Measurements from ENCODE around the gene KCNJ11. TPM values are rescaled to one million over a fixed set of nuclear protein-coding genes. Genes with fewer than 3 reads are reported as not detected.

KCNJ11 gene
- total and polyA plus RNA-seq, 2 donors (not counting 3 experiments of a cell fraction or from before 2014, with no cell fraction given) = 0.04 TPM; not detected in 1

DNA sequence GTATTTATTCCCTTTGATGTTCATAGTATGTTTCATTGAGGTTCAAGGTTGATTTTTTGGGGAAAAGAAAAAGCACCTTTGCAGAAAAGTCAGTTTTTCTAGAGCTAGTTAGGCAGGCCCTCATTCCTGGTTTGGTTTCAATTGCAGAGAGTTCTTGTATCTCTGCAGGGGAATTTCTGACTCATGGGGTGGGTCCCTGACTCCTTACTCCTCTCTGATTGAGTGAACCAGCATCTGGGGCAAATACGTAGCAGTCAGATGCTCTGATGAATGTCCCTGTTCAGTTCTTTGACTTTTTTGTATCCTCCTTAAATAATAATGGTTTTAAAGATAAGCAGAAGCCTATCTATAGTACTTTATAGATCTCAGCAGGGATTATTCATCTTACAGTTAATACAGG lies 44.6 kb downstream of the KCNJ11 start:
- FAIRE-seq = no peak

More for the DNA sequence above, 44.6 kb downstream of the KCNJ11 start:
- Histone ChIP-seq H3K36me3 (ENCODE audit: control insufficient read depth in 2 of 2, extremely low read depth in 1 of 2, insufficient read depth in 2 of 2, low read length in 2 of 2) (no peaks in the 10 kb centered on the region), H3K9ac (replicated peaks; ENCODE audit: extremely low read depth, insufficient read depth, low read length) (no peak overlapping the region), H3K4me1 (ENCODE audit: control insufficient read depth, extremely low read depth, insufficient read depth, low read length) (no peaks in the 10 kb centered on the region), H3K9me1 (replicated peaks; ENCODE audit: control insufficient read depth, extremely low read depth, insufficient read depth, low read length) (no peaks in the 10 kb centered on the region), H3K27ac (ENCODE audit: insufficient read depth, low read depth, low read length) (no peak overlapping the region), H3K27me3 (ENCODE audit: control insufficient read depth in 2 of 2, insufficient read depth in 2 of 2, low read length in 2 of 2) (no peaks in the 10 kb centered on the region), H3K4me2 (ENCODE audit: insufficient read depth, low read length) (no peak overlapping the region), H3K79me2 (ENCODE audit: control insufficient read depth, insufficient read depth, low read length) (no peaks in the 10 kb centered on the region), H4K20me1 (replicated peaks; ENCODE audit: control insufficient read depth, extremely low read depth, insufficient read depth, low read length) (no peaks in the 10 kb centered on the region), H3K9me3 (replicated peaks; ENCODE audit: control insufficient read depth, insufficient read depth, low read length) (no peaks in the 10 kb centered on the region), H3K4me3 (replicated peaks in 1 of 3; ENCODE audit: insufficient read depth in 1 of 3, low read depth in 1 of 3, low read length in 3 of 3) (no peak overlapping the region), H2AFZ (ENCODE audit: low read depth, low read length) (no peak overlapping the region)
- POLR2A ChIA-PET = no interaction called here
- CTCF ChIA-PET = interaction anchor here (1.3 kb wide), 1 partner anchor 10 kb away, joined by 8 read pairs; no protein-coding TSS in a partner anchor
- TF ChIP-seq POLR2AphosphoS5 (IDR thresholded peaks at IDR 0.05; ENCODE audit: insufficient read depth, low read depth, low read length) (no peak), JUN (IDR thresholded peaks at IDR 0.05; ENCODE audit: borderline replicate concordance, insufficient read depth, insufficient read length, low read depth) (no peak), POLR2A (IDR thresholded peaks at IDR 0.05; ENCODE audit: low read depth, low read length) (no peak), EZH2 (IDR thresholded peaks at IDR 0.05; ENCODE audit: borderline replicate concordance, low read depth, low read length, severe bottlenecking) (no peak), MYC (IDR thresholded peaks at IDR 0.05; ENCODE audit: low read depth, low read length) (no peak), FOS (IDR thresholded peaks at IDR 0.05; ENCODE audit: borderline replicate concordance, insufficient read depth, low read length) (no peak)
- TF ChIP-seq, protein P1, sequence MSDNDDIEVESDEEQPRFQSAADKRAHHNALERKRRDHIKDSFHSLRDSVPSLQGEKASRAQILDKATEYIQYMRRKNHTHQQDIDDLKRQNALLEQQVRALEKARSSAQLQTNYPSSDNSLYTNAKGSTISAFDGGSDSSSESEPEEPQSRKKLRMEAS (IDR thresholded peaks at IDR 0.05; ENCODE audit: insufficient read depth, insufficient read length) = no peak
- TF ChIP-seq, protein P2, sequence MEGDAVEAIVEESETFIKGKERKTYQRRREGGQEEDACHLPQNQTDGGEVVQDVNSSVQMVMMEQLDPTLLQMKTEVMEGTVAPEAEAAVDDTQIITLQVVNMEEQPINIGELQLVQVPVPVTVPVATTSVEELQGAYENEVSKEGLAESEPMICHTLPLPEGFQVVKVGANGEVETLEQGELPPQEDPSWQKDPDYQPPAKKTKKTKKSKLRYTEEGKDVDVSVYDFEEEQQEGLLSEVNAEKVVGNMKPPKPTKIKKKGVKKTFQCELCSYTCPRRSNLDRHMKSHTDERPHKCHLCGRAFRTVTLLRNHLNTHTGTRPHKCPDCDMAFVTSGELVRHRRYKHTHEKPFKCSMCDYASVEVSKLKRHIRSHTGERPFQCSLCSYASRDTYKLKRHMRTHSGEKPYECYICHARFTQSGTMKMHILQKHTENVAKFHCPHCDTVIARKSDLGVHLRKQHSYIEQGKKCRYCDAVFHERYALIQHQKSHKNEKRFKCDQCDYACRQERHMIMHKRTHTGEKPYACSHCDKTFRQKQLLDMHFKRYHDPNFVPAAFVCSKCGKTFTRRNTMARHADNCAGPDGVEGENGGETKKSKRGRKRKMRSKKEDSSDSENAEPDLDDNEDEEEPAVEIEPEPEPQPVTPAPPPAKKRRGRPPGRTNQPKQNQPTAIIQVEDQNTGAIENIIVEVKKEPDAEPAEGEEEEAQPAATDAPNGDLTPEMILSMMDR (IDR thresholded peaks at IDR 0.05; ENCODE audit: extremely low read depth in 1 of 2, insufficient read depth in 1 of 2, low read depth in 1 of 2, low read length in 2 of 2) = no peak
- intact Hi-C loops (cut with micrococcal nuclease) (no loop called here), dilution Hi-C loops (cut with MboI; ENCODE audit: extremely low pct_ligation_motif_present, low sequenced_read_pairs) (no loop called here)
- no peak for DNase-seq (ENCODE audit: low read depth, low spot score)
- BruUV-seq (replicated peaks) = no TSS peak

All from endothelial cell of umbilical vein (primary cell).